H1 (cell line): ENCODE measurements around the gene PRPF31. TPM values are rescaled to one million over a fixed set of nuclear protein-coding genes. Genes with fewer than 3 reads are reported as not detected.

ENCODE experiments used
- EP300 ChIP-seq, 2 experiments: IDR thresholded peaks; 1 replicate in 1 of 2; 2 replicates in 1 of 2; pipeline ENCODE4 v1.6.1; 2011 to 2012; ENCODE audit warnings: low read depth in 2 of 2, low read length in 2 of 2, mild to moderate bottlenecking in 2 of 2, borderline replicate concordance in 1 of 2, inconsistent platforms in 1 of 2, moderate library complexity in 1 of 2
- polyA plus RNA-seq, 7 experiments: library from polyadenylated mRNA; depleted of rRNA in 3 of 7; stranded (reverse) in 5 of 7; unstranded in 2 of 7; fragments of >200 nt in 5 of 7; fragments of 200-250 nt in 2 of 7; gene quantifications; 1 replicate in 5 of 7; 2 replicates in 1 of 7; 4 replicates in 1 of 7; pipeline versions ENCODE4 v1.2.1 to v1.2.3, GENCODE V29; 2011 to 2013; ENCODE audit warnings: missing spikeins in 2 of 7, mixed read lengths in 2 of 7
- total RNA-seq: library from RNA; stranded (reverse); fragmentation: NEBNext Ultra II Directional; extraction: Animal tissue kit (Norgen Biotek cat#: 25700); gene quantifications from 2 replicates; pipeline ENCODE4 v1.2.1, GENCODE V29; 2021
- TF ChIP-seq, protein P1 (sequence below), 3 experiments: IDR thresholded peaks; 1 replicate in 2 of 3; 2 replicates in 1 of 3; pipeline versions ENCODE4 v1.5.1 to v1.6.1; 2011; ENCODE audit warnings: low read length in 3 of 3, mild to moderate bottlenecking in 3 of 3, inconsistent platforms in 2 of 3, low read depth in 1 of 3, moderate library complexity in 1 of 3; ENCODE audit not compliant: insufficient read depth in 1 of 3; ENCODE audit errors: control extremely low read depth in 1 of 3

PRPF31 gene
- total and polyA plus RNA-seq, 2 of the 8 experiments (the other 6 are each of a cell fraction or from before 2014, with no cell fraction given): 51.1 to 97.4 TPM

DNA sequence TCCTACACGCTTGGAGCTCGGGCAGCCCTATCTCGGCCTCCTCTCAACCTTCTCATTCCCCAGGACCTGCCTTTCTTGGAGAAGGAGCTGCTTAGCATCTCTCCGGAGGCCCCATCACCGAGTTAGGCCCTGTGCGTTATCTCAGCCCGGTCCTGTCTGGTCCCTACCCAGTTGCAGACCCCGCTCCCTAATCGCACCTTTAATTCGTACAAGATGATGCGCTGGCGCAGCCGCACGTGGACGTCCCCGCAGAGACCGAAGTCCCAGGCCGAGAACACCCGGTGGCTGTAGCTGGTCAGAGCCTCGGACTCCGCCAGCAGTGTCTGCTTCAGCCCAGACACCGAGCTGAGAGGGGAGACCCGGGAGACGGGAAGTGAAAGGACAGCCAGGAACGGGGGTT lies 49.7 kb downstream of the PRPF31 start (continued):
- TF ChIP-seq EP300 (IDR thresholded peaks at IDR 0.05; ENCODE audit: borderline replicate concordance in 1 of 2, low read depth in 2 of 2, low read length in 2 of 2): no peak
- TF ChIP-seq, protein P1, sequence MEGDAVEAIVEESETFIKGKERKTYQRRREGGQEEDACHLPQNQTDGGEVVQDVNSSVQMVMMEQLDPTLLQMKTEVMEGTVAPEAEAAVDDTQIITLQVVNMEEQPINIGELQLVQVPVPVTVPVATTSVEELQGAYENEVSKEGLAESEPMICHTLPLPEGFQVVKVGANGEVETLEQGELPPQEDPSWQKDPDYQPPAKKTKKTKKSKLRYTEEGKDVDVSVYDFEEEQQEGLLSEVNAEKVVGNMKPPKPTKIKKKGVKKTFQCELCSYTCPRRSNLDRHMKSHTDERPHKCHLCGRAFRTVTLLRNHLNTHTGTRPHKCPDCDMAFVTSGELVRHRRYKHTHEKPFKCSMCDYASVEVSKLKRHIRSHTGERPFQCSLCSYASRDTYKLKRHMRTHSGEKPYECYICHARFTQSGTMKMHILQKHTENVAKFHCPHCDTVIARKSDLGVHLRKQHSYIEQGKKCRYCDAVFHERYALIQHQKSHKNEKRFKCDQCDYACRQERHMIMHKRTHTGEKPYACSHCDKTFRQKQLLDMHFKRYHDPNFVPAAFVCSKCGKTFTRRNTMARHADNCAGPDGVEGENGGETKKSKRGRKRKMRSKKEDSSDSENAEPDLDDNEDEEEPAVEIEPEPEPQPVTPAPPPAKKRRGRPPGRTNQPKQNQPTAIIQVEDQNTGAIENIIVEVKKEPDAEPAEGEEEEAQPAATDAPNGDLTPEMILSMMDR (IDR thresholded peaks at IDR 0.05; ENCODE audit: control extremely low read depth in 1 of 3, insufficient read depth in 1 of 3, low read depth in 1 of 3, low read length in 3 of 3): no peak
